Measurements from ENCODE around the gene ADD1.

ADD1 gene

GRCh38 chr4:2817701-2818350 lies 25.8 kb upstream of the ADD1 start:
- peak overlapping the region; percentile 51 for H3K4me3 ChIP-seq (replicated peaks; ENCODE audit: low read depth, low read length)
- no peak for DNase-seq (ENCODE audit: low read depth)
- TF ChIP-seq CTCF (IDR thresholded peaks at IDR 0.05; ENCODE audit: low read length, missing control alignments): no peak

GRCh38 chr4:2818351-2818939 lies 25.2 kb upstream of the ADD1 start:
- no peak for DNase-seq (ENCODE audit: low read depth)
- peak overlapping the region; percentile 51 for H3K4me3 ChIP-seq (replicated peaks; ENCODE audit: low read depth, low read length)
- TF ChIP-seq CTCF (IDR thresholded peaks at IDR 0.05; ENCODE audit: low read length, missing control alignments): no peak

GRCh38 chr4:2819244-2820215 lies 24.1 kb upstream of the ADD1 start:
- H3K4me3 ChIP-seq (replicated peaks; ENCODE audit: low read depth, low read length): no peak overlapping the region
- no peak for TF ChIP-seq CTCF (IDR thresholded peaks at IDR 0.05; ENCODE audit: low read length, missing control alignments)
- DNase-seq (ENCODE audit: low read depth): no peak

- DNase-seq (ENCODE audit: low read depth): no peak
- H3K4me3 ChIP-seq (replicated peaks; ENCODE audit: low read depth, low read length): no peak overlapping the region
- no peak for TF ChIP-seq CTCF (IDR thresholded peaks at IDR 0.05; ENCODE audit: low read length, missing control alignments)
These were observed 23.2 kb upstream of the ADD1 start for GRCh38 chr4:2820216-2820982.

GRCh38 chr4:2822461-2823300 lies 21.0 kb upstream of the ADD1 start:
- TF ChIP-seq CTCF (IDR thresholded peaks at IDR 0.05; ENCODE audit: low read length, missing control alignments): no peak
- no peak for DNase-seq (ENCODE audit: low read depth)
- no peak overlapping the region for H3K4me3 ChIP-seq (replicated peaks; ENCODE audit: low read depth, low read length)

GRCh38 chr4:2823301-2823670 lies 20.4 kb upstream of the ADD1 start:
- no peak for TF ChIP-seq CTCF (IDR thresholded peaks at IDR 0.05; ENCODE audit: low read length, missing control alignments)
- DNase-seq (ENCODE audit: low read depth): no peak
- no peak overlapping the region for H3K4me3 ChIP-seq (replicated peaks; ENCODE audit: low read depth, low read length)

Measured in fibroblast of pulmonary artery (primary cell).